ENCODE measurements around the gene ELOB.

Gene ELOB

GRCh38 chr16:2767140-2767731 is 9.8 kb downstream of the ELOB start:
- no peak for TF ChIP-seq Cebpa-rat (IDR thresholded peaks at IDR 0.05)
- no peaks in the 10 kb centered on the region for H3K9me3 ChIP-seq (replicated peaks in 1 of 11)
- H3K9ac ChIP-seq, result peak overlapping the region in 9 of 11 experiments; percentile 10 to 52 (median 28); a peak in 11 of 22 replicates
- peaks cover 99 to 100% (median 100%) of the 10 kb centered on the region in 11 experiments for H3K36me3 ChIP-seq
- H4K20me1 ChIP-seq, result peaks cover 99 to 100% (median 100%) of the 10 kb centered on the region in 11 experiments
- no peak overlapping the region for H3K27ac ChIP-seq
- H3K27me3 ChIP-seq, result no peaks in the 10 kb centered on the region
- peaks cover 30 to 52% (median 38%) of the 10 kb centered on the region in 10 experiments for H3K4me1 ChIP-seq
- no peak overlapping the region for H3K4me3 ChIP-seq
- peak overlapping the region; percentile 7 to 83 (median 68); a peak in 20 of 22 replicates for H3K4me2 ChIP-seq

- H3K9ac ChIP-seq, result peak overlapping the region in 4 of 11 experiments; percentile 24 to 52 (median 32); a peak in 3 of 22 replicates
- H4K20me1 ChIP-seq, result peaks cover 99 to 100% (median 100%) of the 10 kb centered on the region in 11 experiments
Observed at GRCh38 chr16:2766430-2767139, 10.5 kb downstream of the ELOB start.

GRCh38 chr16:2765462-2766404 is 11.3 kb downstream of the ELOB start:
- no peak overlapping the region for H3K4me3 ChIP-seq
- peaks cover 30 to 51% (median 38%) of the 10 kb centered on the region in 10 experiments for H3K4me1 ChIP-seq
- no peaks in the 10 kb centered on the region; a peak in 2 of 22 replicates for H3K9me3 ChIP-seq (replicated peaks in 1 of 11)
- no peak overlapping the region for H3K4me2 ChIP-seq
- H3K9ac ChIP-seq, result peak overlapping the region in 3 of 11 experiments; percentile 15 to 52 (median 24); a peak in 4 of 22 replicates
- peaks cover 100% of the 10 kb centered on the region in 11 experiments for H3K36me3 ChIP-seq
- H3K27ac ChIP-seq, result no peak overlapping the region
- H3K27me3 ChIP-seq, result no peaks in the 10 kb centered on the region
- no peak for TF ChIP-seq Cebpa-rat (IDR thresholded peaks at IDR 0.05)
- peaks cover 100% of the 10 kb centered on the region in 11 experiments for H4K20me1 ChIP-seq

More at GRCh38 chr16:2766430-2767139, 10.5 kb downstream of the ELOB start:
- Histone ChIP-seq H3K4me2 (peak overlapping the region in 8 of 11 experiments; percentile 48 to 83 (median 66); a peak in 11 of 22 replicates), H3K4me3 (no peak overlapping the region), H3K27me3 (no peaks in the 10 kb centered on the region), H3K9me3 (replicated peaks in 1 of 11) (no peaks in the 10 kb centered on the region; a peak in 2 of 22 replicates), H3K4me1 (peaks cover 30 to 52% (median 38%) of the 10 kb centered on the region in 10 experiments), H3K36me3 (peaks cover 99 to 100% (median 100%) of the 10 kb centered on the region in 11 experiments), H3K27ac (no peak overlapping the region)
- TF ChIP-seq Cebpa-rat (IDR thresholded peaks at IDR 0.05), result no peak

- no peak overlapping the region for H3K4me2 ChIP-seq
- peaks cover 100% of the 10 kb centered on the region in 11 experiments for H3K36me3 ChIP-seq
- no peaks in the 10 kb centered on the region; a peak in 2 of 22 replicates for H3K9me3 ChIP-seq (replicated peaks in 1 of 11)
- no peaks in the 10 kb centered on the region for H3K27me3 ChIP-seq
- TF ChIP-seq Cebpa-rat (IDR thresholded peaks at IDR 0.05), result no peak
- no peak overlapping the region for H3K27ac ChIP-seq
- peaks cover 100% of the 10 kb centered on the region in 11 experiments for H4K20me1 ChIP-seq
- no peak overlapping the region for H3K9ac ChIP-seq
- H3K4me1 ChIP-seq, result peaks cover 30 to 41% (median 34%) of the 10 kb centered on the region in 10 experiments
- no peak overlapping the region for H3K4me3 ChIP-seq
Observed at GRCh38 chr16:2764718-2765117, 12.4 kb downstream of the ELOB start.

- Histone ChIP-seq H3K4me3 (no peak overlapping the region), H4K20me1 (peaks cover 100% of the 10 kb centered on the region in 11 experiments), H3K4me2 (no peak overlapping the region), H3K9me3 (replicated peaks in 1 of 11) (no peaks in the 10 kb centered on the region; a peak in 2 of 22 replicates), H3K27ac (no peak overlapping the region), H3K27me3 (no peaks in the 10 kb centered on the region), H3K9ac (no peak overlapping the region), H3K36me3 (peaks cover 100% of the 10 kb centered on the region in 11 experiments), H3K4me1 (peaks cover 15 to 26% (median 19%) of the 10 kb centered on the region in 10 experiments)
- TF ChIP-seq Cebpa-rat (IDR thresholded peaks at IDR 0.05), result no peak
Observed at GRCh38 chr16:2763173-2763572, 13.9 kb downstream of the ELOB start.

GRCh38 chr16:2762711-2763110 is 14.4 kb downstream of the ELOB start:
- no peak for TF ChIP-seq Cebpa-rat (IDR thresholded peaks at IDR 0.05)
- H3K4me2 ChIP-seq, result no peak overlapping the region
- peaks cover 100% of the 10 kb centered on the region in 11 experiments for H4K20me1 ChIP-seq
- no peak overlapping the region for H3K9ac ChIP-seq
- peaks cover 10 to 21% (median 14%) of the 10 kb centered on the region in 10 experiments for H3K4me1 ChIP-seq
- no peaks in the 10 kb centered on the region for H3K27me3 ChIP-seq
- peaks cover 100% of the 10 kb centered on the region in 11 experiments for H3K36me3 ChIP-seq
- no peaks in the 10 kb centered on the region; a peak in 2 of 22 replicates for H3K9me3 ChIP-seq (replicated peaks in 1 of 11)
- H3K4me3 ChIP-seq, result no peak overlapping the region
- H3K27ac ChIP-seq, result no peak overlapping the region

GRCh38 chr16:2761886-2762583 is 15.0 kb downstream of the ELOB start:
- no peak for TF ChIP-seq Cebpa-rat (IDR thresholded peaks at IDR 0.05)
- Histone ChIP-seq H3K9ac (no peak overlapping the region), H3K36me3 (peaks cover 100% of the 10 kb centered on the region in 11 experiments), H3K9me3 (replicated peaks in 1 of 11) (no peaks in the 10 kb centered on the region; a peak in 2 of 22 replicates), H3K4me3 (no peak overlapping the region), H4K20me1 (peaks cover 100% of the 10 kb centered on the region in 11 experiments), H3K4me1 (peaks cover 4 to 21% (median 12%) of the 10 kb centered on the region in 10 experiments; a peak in 19 of 20 replicates), H3K27ac (no peak overlapping the region), H3K4me2 (no peak overlapping the region), H3K27me3 (no peaks in the 10 kb centered on the region)

- H3K4me3 ChIP-seq, result no peak overlapping the region
- H3K9ac ChIP-seq, result no peak overlapping the region
- no peaks in the 10 kb centered on the region; a peak in 2 of 22 replicates for H3K9me3 ChIP-seq (replicated peaks in 1 of 11)
- H3K4me2 ChIP-seq, result no peak overlapping the region
- peaks cover 100% of the 10 kb centered on the region in 11 experiments for H3K36me3 ChIP-seq
- no peak for TF ChIP-seq Cebpa-rat (IDR thresholded peaks at IDR 0.05)
- H3K27ac ChIP-seq, result no peak overlapping the region
- H4K20me1 ChIP-seq, result peaks cover 100% of the 10 kb centered on the region in 11 experiments
- peaks cover 0 to 21% (median 8%) of the 10 kb centered on the region in 10 experiments; a peak in 16 of 20 replicates for H3K4me1 ChIP-seq
- H3K27me3 ChIP-seq, result no peaks in the 10 kb centered on the region
Observed at GRCh38 chr16:2761472-2761871, 15.6 kb downstream of the ELOB start.
